Epithelial cell of proximal tubule (primary cell): ENCODE results near the gene AGRN. TPM values are rescaled to one million over a fixed set of nuclear protein-coding genes. Genes with fewer than 3 reads are reported as not detected.

Experiments used
- DNase-seq: peaks from one replicate; pipeline ENCODE4 v3.0.0-alpha.2; 2011; ENCODE audit warnings: low read depth
- H3K4me3 ChIP-seq: 2 replicates; pipeline ENCODE4 v1.5.1; 2011; ENCODE audit warnings: low read depth, mild to moderate bottlenecking, low read length
- total RNA-seq: library from RNA; depleted of rRNA; stranded (reverse); fragments of >200 nt; gene quantifications from 2 replicates; pipeline ENCODE4 v1.2.3, GENCODE V29; 2015
- TF ChIP-seq, protein P1 (sequence below): conservative IDR thresholded peaks from 2 replicates; pipeline ENCODE4 v1.5.1; 2012; ENCODE audit warnings: low read depth, mild to moderate bottlenecking, low read length

The AGRN gene
- total RNA-seq, 1 donor from 2014 or later: 462 TPM

DNA sequence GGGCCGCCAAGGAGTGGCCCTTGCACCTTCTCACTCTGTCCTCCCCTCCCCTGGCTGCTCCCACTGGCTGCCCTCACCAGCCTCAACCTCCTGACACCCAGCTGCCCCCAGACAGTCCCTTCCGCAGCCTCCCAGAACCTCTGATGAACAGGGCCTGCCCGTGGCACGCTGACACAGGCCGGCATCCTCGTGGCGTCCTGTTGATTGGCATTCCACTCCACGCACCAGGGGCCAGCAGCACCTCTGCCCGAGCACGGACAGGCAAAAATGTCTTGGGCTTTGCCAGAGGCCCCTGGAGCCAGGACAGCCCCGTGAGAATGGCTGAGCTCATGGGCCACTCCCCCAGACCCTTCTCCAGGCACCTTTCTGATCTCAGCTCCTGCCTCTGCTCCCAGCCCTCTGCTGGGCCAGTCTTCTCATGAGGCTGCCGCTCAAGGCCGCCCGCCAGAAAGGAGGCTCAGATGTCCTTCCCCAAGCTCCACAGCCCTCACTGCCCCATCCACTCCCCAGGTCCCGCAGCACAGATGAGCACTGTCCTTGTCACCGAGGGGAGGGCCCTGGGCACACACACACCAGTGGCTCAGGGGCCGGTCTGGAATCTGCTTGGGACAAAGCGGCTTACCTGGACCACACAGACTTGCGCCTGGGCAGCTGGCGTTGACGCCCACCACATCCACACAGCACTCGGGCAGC is 70.0 kb downstream of the AGRN start:
- H3K4me3 ChIP-seq: no peak overlapping the region
- DNase-seq: no peak
- TF ChIP-seq, protein P1, sequence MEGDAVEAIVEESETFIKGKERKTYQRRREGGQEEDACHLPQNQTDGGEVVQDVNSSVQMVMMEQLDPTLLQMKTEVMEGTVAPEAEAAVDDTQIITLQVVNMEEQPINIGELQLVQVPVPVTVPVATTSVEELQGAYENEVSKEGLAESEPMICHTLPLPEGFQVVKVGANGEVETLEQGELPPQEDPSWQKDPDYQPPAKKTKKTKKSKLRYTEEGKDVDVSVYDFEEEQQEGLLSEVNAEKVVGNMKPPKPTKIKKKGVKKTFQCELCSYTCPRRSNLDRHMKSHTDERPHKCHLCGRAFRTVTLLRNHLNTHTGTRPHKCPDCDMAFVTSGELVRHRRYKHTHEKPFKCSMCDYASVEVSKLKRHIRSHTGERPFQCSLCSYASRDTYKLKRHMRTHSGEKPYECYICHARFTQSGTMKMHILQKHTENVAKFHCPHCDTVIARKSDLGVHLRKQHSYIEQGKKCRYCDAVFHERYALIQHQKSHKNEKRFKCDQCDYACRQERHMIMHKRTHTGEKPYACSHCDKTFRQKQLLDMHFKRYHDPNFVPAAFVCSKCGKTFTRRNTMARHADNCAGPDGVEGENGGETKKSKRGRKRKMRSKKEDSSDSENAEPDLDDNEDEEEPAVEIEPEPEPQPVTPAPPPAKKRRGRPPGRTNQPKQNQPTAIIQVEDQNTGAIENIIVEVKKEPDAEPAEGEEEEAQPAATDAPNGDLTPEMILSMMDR: no peak

DNA sequence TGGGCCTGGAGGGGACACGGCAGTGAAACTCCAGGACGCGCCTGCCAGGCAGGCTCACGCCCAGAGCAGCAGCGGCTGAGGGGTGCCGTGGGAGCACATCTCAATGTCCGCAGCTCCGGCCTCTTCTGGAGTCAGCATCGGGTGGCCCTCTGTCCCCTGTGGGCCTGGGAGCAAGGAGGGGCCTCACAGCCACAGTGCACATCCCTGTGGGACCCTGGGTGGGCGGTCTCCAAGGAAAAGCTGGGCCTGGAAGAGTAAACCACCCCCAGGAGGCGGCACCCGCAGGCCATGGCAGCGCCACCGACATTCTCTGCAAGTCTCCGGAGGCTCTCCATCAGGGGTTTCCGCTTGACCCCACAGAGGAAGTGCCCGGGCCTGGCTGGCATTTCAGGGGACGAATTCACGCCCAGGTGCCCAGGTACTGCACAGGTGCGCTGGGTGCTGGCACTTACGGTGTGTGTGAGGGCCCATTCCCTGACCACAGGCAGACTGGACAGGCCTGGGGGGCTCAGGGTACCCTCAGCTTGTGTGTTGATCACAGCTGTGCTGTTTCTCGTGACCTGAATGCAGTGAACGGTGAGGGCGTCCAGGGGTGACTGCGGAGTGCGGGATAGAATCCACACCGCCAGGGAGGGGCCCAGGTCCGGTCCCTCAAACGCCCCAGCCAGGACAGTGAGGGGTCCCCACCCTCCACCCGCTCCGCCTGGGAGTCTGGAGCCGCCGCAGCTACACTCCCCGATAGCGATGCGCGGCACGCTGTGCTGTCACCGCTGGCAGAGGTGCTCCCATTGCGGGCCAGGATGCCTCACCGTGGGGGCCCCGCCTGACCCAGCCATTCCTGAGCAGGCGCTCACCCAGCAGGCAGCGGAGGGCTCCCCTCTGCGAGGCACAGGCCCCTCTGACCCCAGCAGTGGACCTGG is 70.8 kb downstream of the AGRN start:
- H3K4me3 ChIP-seq: no peak overlapping the region
- DNase-seq: no peak
- TF ChIP-seq, protein P1: no peak

DNA sequence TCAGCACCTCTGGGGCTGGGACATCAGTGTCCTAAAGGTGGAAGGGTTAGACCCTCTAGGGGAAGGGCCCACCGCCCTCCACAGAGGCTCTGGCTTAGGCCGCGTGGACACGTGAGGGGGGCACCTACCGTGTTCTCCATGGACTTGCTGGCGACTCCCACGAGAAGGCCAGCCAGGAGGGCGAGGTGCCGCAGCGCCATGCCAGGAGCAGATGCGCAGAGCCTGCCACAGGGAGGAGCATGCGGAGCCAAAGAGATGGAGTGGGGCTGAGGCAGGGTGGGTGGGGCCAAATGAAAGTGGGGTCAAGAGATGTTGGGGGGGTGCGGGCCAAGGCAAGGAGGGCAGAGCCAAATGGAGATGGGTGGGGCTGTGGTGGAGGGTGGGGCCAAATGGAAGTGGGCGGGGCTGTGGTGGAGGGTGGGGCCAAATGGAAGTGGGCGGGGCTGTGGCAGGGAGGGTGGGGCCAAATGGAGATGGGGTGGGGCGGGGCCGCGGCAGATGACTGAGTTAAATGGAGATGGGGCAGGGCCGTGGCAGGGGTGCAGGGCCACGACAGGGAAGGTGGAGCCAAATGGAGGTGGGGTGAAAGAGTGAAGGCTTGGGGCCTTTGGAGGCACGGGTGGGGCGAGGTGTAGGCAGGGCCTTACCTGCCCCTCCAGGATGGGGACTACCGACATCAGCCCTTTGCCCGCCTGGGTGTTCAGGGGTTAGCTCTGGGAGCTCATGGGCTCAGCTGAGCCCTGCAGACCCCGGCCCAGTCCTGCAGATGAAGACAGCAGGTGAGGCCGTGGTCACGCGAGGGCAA is 71.6 kb downstream of the AGRN start:
- no peak for DNase-seq
- H3K4me3 ChIP-seq: no peak overlapping the region
- TF ChIP-seq, protein P1: no peak

DNA sequence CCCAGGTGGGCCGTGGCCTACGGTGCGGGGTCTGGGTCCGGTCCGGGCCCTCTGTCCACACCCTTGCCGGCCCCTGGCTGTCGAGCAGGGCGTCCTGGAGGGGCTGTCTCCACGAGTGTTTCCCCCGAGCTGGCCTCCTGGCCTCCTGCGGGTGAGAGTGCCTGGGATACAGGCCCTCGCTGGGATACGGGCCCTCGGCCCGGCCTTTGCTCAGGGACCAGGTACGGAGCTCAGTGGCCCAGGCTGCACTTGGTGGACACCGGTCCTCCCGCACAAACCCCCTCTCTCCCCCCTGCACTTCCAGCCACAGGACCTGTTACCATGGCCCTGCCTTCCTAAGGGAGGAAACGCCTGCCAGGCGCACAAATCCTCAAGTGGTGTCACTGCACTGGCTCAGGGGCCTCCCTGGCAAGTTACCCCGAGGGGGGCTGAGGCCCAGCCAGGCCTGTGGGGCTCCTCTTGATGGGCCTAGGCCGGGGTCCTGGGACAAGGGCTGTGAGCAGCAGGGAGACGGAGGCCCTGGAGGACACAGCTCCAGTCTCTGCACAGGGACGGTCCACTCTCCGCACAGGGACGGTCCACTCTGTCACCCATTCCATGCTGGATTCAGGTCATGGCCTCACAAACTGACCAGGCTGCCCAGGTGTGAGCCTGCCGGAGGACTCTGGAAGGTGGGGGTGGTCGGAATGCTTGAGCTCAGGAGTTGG is 72.4 kb downstream of the AGRN start:
- DNase-seq: no peak
- TF ChIP-seq, protein P1: no peak
- no peak overlapping the region for H3K4me3 ChIP-seq

DNA sequence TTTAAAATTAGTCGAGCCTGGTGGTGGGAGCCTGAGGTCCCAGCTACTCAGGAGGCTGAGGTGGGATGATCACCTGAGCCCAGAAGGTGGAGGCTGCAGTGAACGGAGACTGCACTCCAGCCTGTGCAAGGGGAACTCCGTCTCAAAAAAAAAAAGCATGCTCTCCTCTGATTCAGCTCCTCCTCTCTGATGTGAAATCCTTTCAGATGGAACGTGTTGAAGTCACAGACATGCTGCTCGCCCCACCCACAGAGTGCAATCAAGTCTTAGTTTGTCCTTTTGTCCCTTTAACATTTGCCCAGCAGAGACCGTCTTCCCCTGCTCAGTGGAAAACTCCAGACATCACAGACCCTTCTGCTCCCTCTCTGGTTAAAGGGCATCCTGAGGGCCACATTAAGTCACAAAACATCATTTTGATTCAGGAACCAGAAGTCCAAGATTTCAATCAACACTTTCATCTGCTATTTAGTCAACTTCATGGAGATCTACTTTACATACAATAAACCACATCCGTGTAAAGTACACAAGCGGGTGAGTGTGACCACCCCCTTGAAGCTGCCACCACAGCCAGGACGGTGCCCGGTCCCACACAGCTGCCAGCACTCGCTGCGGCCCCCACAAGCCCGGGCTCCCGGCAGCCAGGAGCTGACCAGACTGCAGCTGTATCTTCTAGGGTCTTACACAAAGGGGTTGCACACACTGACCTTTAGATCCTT is 73.1 kb downstream of the AGRN start:
- TF ChIP-seq, protein P1: no peak
- DNase-seq: no peak
- H3K4me3 ChIP-seq: no peak overlapping the region

DNA sequence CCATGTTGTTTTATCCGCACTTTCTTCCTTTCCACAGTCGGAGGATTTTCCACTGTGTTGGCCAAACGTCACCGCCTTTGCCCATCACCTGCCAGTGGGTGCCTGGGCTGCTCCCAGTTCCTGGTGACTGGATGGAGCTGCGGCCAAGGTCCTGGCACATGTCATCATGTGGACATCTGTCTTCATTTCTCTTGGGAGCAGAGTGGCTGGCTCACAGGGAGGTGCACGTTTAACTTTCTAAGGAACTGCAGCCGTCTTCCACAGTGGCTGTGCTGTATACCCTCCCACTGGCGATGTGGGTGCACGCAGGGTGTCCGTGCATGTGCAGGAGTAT is 73.7 kb downstream of the AGRN start:
- DNase-seq: no peak
- TF ChIP-seq, protein P1: no peak
- no peak overlapping the region for H3K4me3 ChIP-seq
